ENCODE results near the gene NRG2. TPM values are rescaled to one million over a fixed set of nuclear protein-coding genes. Genes with fewer than 3 reads are reported as not detected.

Gene NRG2
- total and polyA plus RNA-seq, 2 experiments from 2014 or later: 0.37 to 1.3 TPM

DNA sequence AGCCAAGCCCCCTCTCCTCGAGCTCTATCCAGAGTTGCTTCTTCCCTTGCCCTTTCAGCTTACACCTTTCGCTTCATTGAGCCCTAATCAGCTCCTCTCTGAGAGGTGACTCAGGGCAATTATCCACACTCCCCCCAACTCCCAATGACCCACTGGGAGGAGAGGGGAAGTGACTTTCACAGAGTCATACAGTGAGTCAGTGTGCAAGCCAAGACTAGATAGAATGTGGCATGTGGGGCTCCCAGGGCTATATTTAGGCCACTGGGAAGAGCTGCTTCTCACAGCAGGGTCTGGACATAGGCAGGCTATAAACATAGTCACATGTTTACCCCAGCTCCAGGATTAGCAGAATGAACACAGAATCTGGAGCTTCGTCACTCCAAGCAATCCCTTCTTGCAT is 57.4 kb downstream of the NRG2 start (continued):
- TF ChIP-seq, protein P1, sequence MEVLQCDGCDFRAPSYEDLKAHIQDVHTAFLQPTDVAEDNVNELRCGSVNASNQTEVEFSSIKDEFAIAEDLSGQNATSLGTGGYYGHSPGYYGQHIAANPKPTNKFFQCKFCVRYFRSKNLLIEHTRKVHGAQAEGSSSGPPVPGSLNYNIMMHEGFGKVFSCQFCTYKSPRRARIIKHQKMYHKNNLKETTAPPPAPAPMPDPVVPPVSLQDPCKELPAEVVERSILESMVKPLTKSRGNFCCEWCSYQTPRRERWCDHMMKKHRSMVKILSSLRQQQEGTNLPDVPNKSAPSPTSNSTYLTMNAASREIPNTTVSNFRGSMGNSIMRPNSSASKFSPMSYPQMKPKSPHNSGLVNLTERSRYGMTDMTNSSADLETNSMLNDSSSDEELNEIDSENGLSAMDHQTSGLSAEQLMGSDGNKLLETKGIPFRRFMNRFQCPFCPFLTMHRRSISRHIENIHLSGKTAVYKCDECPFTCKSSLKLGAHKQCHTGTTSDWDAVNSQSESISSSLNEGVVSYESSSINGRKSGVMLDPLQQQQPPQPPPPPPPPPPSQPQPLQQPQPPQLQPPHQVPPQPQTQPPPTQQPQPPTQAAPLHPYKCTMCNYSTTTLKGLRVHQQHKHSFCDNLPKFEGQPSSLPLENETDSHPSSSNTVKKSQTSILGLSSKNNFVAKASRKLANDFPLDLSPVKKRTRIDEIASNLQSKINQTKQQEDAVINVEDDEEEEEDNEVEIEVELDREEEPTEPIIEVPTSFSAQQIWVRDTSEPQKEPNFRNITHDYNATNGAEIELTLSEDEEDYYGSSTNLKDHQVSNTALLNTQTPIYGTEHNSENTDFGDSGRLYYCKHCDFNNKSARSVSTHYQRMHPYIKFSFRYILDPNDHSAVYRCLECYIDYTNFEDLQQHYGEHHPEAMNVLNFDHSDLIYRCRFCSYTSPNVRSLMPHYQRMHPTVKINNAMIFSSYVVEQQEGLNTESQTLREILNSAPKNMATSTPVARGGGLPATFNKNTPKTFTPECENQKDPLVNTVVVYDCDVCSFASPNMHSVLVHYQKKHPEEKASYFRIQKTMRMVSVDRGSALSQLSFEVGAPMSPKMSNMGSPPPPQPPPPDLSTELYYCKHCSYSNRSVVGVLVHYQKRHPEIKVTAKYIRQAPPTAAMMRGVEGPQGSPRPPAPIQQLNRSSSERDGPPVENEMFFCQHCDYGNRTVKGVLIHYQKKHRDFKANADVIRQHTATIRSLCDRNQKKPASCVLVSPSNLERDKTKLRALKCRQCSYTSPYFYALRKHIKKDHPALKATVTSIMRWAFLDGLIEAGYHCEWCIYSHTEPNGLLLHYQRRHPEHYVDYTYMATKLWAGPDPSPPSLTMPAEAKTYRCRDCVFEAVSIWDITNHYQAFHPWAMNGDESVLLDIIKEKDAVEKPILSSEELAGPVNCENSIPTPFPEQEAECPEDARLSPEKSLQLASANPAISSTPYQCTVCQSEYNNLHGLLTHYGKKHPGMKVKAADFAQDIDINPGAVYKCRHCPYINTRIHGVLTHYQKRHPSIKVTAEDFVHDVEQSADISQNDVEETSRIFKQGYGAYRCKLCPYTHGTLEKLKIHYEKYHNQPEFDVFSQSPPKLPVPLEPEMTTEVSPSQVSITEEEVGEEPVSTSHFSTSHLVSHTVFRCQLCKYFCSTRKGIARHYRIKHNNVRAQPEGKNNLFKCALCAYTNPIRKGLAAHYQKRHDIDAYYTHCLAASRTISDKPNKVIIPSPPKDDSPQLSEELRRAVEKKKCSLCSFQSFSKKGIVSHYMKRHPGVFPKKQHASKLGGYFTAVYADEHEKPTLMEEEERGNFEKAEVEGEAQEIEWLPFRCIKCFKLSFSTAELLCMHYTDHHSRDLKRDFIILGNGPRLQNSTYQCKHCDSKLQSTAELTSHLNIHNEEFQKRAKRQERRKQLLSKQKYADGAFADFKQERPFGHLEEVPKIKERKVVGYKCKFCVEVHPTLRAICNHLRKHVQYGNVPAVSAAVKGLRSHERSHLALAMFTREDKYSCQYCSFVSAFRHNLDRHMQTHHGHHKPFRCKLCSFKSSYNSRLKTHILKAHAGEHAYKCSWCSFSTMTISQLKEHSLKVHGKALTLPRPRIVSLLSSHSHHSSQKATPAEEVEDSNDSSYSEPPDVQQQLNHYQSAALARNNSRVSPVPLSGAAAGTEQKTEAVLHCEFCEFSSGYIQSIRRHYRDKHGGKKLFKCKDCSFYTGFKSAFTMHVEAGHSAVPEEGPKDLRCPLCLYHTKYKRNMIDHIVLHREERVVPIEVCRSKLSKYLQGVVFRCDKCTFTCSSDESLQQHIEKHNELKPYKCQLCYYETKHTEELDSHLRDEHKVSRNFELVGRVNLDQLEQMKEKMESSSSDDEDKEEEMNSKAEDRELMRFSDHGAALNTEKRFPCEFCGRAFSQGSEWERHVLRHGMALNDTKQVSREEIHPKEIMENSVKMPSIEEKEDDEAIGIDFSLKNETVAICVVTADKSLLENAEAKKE (CRISPR knock-in tag; IDR thresholded peaks at IDR 0.05): no peak
- TF ChIP-seq EZH2 (IDR thresholded peaks at IDR 0.05; ENCODE audit: low read depth, unreplicated experiment): no peak
- TF ChIP-seq, protein P2, sequence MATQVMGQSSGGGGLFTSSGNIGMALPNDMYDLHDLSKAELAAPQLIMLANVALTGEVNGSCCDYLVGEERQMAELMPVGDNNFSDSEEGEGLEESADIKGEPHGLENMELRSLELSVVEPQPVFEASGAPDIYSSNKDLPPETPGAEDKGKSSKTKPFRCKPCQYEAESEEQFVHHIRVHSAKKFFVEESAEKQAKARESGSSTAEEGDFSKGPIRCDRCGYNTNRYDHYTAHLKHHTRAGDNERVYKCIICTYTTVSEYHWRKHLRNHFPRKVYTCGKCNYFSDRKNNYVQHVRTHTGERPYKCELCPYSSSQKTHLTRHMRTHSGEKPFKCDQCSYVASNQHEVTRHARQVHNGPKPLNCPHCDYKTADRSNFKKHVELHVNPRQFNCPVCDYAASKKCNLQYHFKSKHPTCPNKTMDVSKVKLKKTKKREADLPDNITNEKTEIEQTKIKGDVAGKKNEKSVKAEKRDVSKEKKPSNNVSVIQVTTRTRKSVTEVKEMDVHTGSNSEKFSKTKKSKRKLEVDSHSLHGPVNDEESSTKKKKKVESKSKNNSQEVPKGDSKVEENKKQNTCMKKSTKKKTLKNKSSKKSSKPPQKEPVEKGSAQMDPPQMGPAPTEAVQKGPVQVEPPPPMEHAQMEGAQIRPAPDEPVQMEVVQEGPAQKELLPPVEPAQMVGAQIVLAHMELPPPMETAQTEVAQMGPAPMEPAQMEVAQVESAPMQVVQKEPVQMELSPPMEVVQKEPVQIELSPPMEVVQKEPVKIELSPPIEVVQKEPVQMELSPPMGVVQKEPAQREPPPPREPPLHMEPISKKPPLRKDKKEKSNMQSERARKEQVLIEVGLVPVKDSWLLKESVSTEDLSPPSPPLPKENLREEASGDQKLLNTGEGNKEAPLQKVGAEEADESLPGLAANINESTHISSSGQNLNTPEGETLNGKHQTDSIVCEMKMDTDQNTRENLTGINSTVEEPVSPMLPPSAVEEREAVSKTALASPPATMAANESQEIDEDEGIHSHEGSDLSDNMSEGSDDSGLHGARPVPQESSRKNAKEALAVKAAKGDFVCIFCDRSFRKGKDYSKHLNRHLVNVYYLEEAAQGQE (IDR thresholded peaks at IDR 0.05; ENCODE audit: unreplicated experiment): no peak
- TF ChIP-seq STAT1 (IDR thresholded peaks at IDR 0.05; ENCODE audit: unreplicated experiment): no peak

DNA sequence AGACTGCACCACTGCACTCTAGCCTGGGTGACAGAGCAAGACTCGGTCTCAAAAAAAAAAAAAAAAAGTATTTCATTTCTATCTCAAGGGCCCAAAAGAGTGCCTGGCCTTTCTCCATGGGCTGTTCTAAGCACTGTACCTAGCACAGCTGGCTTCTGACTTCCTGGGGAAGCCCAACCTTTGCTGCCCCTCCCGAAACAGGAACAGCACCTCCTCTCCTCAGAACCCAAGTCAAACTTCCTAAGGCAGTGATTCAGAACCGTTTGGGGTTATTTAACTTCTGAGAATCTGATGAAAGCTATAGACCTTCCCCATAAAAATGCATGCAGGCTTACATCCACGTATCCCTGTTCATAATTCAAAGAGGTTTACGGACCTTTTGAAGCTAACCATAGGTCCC is 57.8 kb downstream of the NRG2 start:
- H3K27me3 Mint-ChIP-seq (ENCODE audit: insufficient read depth, low read depth, poor library complexity): peaks cover 6% of the 10 kb centered on the region
- H4K20me1 ChIP-seq (replicated peaks; ENCODE audit: insufficient read depth): no peaks in the 10 kb centered on the region
- no peak overlapping the region for H2AFZ ChIP-seq
- no peak overlapping the region for H3K4me3 Mint-ChIP-seq
- no peak overlapping the region for H3K4me3 ChIP-seq
- H3K36me3 Mint-ChIP-seq (ENCODE audit: low read depth): no peaks in the 10 kb centered on the region
- no peaks in the 10 kb centered on the region for H3K9me2 ChIP-seq (ENCODE audit: insufficient read depth)
- ATAC-seq: no peak
- H3K27ac ChIP-seq (ENCODE audit: low read depth): no peak overlapping the region
- H3K9me3 Mint-ChIP-seq: no peaks in the 10 kb centered on the region
- H3K79me2 ChIP-seq (replicated peaks; ENCODE audit: insufficient read depth): no peaks in the 10 kb centered on the region
- peaks cover 12% of the 10 kb centered on the region for H3K4me1 Mint-ChIP-seq
- H3K27me3 ChIP-seq (ENCODE audit: insufficient read depth): no peaks in the 10 kb centered on the region
- no peaks in the 10 kb centered on the region for H3K36me3 ChIP-seq (ENCODE audit: insufficient read depth)
- DNase-seq (ENCODE audit: low spot score): no peak
- H3K4me1 ChIP-seq (ENCODE audit: insufficient read depth): peaks cover 6% of the 10 kb centered on the region; the same call in 1 of the 2 replicates
- no peaks in the 10 kb centered on the region for H3F3A ChIP-seq (replicated peaks; ENCODE audit: low read depth)
- no peak overlapping the region for H3K4me2 ChIP-seq
- H3K27ac Mint-ChIP-seq: no peak overlapping the region
- TF ChIP-seq EZH2phosphoT487 (IDR thresholded peaks at IDR 0.05; ENCODE audit: unreplicated experiment): no peak
- no peak for TF ChIP-seq CREB1 (CRISPR knock-in tag; IDR thresholded peaks at IDR 0.05; ENCODE audit: low read depth)
- TF ChIP-seq, protein P2 (IDR thresholded peaks at IDR 0.05; ENCODE audit: unreplicated experiment): no peak
- TF ChIP-seq, protein P3, sequence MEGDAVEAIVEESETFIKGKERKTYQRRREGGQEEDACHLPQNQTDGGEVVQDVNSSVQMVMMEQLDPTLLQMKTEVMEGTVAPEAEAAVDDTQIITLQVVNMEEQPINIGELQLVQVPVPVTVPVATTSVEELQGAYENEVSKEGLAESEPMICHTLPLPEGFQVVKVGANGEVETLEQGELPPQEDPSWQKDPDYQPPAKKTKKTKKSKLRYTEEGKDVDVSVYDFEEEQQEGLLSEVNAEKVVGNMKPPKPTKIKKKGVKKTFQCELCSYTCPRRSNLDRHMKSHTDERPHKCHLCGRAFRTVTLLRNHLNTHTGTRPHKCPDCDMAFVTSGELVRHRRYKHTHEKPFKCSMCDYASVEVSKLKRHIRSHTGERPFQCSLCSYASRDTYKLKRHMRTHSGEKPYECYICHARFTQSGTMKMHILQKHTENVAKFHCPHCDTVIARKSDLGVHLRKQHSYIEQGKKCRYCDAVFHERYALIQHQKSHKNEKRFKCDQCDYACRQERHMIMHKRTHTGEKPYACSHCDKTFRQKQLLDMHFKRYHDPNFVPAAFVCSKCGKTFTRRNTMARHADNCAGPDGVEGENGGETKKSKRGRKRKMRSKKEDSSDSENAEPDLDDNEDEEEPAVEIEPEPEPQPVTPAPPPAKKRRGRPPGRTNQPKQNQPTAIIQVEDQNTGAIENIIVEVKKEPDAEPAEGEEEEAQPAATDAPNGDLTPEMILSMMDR (conservative IDR thresholded peaks at IDR 0.05; ENCODE audit: low read depth in 2 of 2): no peak
- TF ChIP-seq, protein P4, sequence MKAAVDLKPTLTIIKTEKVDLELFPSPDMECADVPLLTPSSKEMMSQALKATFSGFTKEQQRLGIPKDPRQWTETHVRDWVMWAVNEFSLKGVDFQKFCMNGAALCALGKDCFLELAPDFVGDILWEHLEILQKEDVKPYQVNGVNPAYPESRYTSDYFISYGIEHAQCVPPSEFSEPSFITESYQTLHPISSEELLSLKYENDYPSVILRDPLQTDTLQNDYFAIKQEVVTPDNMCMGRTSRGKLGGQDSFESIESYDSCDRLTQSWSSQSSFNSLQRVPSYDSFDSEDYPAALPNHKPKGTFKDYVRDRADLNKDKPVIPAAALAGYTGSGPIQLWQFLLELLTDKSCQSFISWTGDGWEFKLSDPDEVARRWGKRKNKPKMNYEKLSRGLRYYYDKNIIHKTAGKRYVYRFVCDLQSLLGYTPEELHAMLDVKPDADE (IDR thresholded peaks at IDR 0.05): no peak

All from GM23338 (cell line).